Measurements from ENCODE around the gene OPTC. TPM values are rescaled to one million over a fixed set of nuclear protein-coding genes. Genes with fewer than 3 reads are reported as not detected.
"Not testable (repeated sequence)": the region's sequence is repeated elsewhere in the genome, so short reads cannot be mapped to it uniquely, and the experiment has no call there.

The OPTC gene
- polyA plus RNA-seq, 4 donors: not detected

GRCh38 chr1:203516906-203517305 is 23.0 kb downstream of the OPTC start:
- WGBS, 3 donors: 65 to 80% (median 73%) methylated on average over 5 of the region's 5 CpGs
- H3K9me3 ChIP-seq (ENCODE audit: control insufficient read depth in 2 of 2, insufficient read depth in 1 of 2, low read depth in 1 of 2, low read length in 1 of 2): no peaks in the 10 kb centered on the region
- no peak for DNase-seq

GRCh38 chr1:203517426-203518110 is 23.6 kb downstream of the OPTC start:
- DNase-seq: no peak
- no peak overlapping the region for H3K27ac ChIP-seq (ENCODE audit: low read depth in 1 of 3, low read length in 2 of 3)
- 82 to 83% (median 83%) methylated on average over 11 of the region's 11 CpGs for WGBS, 3 donors
- no peaks in the 10 kb centered on the region for H3K27me3 ChIP-seq (ENCODE audit: control insufficient read depth in 3 of 3, insufficient read depth in 3 of 3, low read length in 3 of 3)
- no peak overlapping the region for H3K4me3 ChIP-seq (ENCODE audit: low read depth in 1 of 3, low read length in 3 of 3)
- H3K4me1 ChIP-seq (ENCODE audit: control insufficient read depth in 3 of 3, insufficient read depth in 2 of 3, low read depth in 1 of 3, low read length in 2 of 3): peaks cover 2 to 39% (median 3%) of the 10 kb centered on the region in 3 donors
- no peak for FAIRE-seq
- no peaks in the 10 kb centered on the region for H3K9me3 ChIP-seq (ENCODE audit: control insufficient read depth in 2 of 2, insufficient read depth in 1 of 2, low read depth in 1 of 2, low read length in 1 of 2)
- no peaks in the 10 kb centered on the region for H3K36me3 ChIP-seq (ENCODE audit: control insufficient read depth in 3 of 3, insufficient read depth in 2 of 3, low read depth in 1 of 3, low read length in 3 of 3)

More at GRCh38 chr1:203516906-203517305, 23.0 kb downstream of the OPTC start:
- no peak for FAIRE-seq
- no peak overlapping the region for H3K4me3 ChIP-seq (ENCODE audit: low read depth in 1 of 3, low read length in 3 of 3)
- peaks cover 2 to 39% (median 3%) of the 10 kb centered on the region in 3 donors for H3K4me1 ChIP-seq (ENCODE audit: control insufficient read depth in 3 of 3, insufficient read depth in 2 of 3, low read depth in 1 of 3, low read length in 2 of 3)
- H3K36me3 ChIP-seq (ENCODE audit: control insufficient read depth in 3 of 3, insufficient read depth in 2 of 3, low read depth in 1 of 3, low read length in 3 of 3): no peaks in the 10 kb centered on the region
- no peaks in the 10 kb centered on the region for H3K27me3 ChIP-seq (ENCODE audit: control insufficient read depth in 3 of 3, insufficient read depth in 3 of 3, low read length in 3 of 3)
- H3K27ac ChIP-seq (ENCODE audit: low read depth in 1 of 3, low read length in 2 of 3): no peak overlapping the region

GRCh38 chr1:203518139-203518538 is 24.2 kb downstream of the OPTC start:
- H3K4me1 ChIP-seq (ENCODE audit: control insufficient read depth in 3 of 3, insufficient read depth in 2 of 3, low read depth in 1 of 3, low read length in 2 of 3): peaks cover 2 to 36% (median 3%) of the 10 kb centered on the region in 3 donors
- not testable (repeated sequence) for H3K27ac ChIP-seq (ENCODE audit: low read depth in 1 of 3, low read length in 2 of 3); H3K9me3 ChIP-seq (ENCODE audit: control insufficient read depth in 2 of 2, insufficient read depth in 1 of 2, low read depth in 1 of 2, low read length in 1 of 2); H3K36me3 ChIP-seq (ENCODE audit: control insufficient read depth in 3 of 3, insufficient read depth in 2 of 3, low read depth in 1 of 3, low read length in 3 of 3); DNase-seq; H3K27me3 ChIP-seq (ENCODE audit: control insufficient read depth in 3 of 3, insufficient read depth in 3 of 3, low read length in 3 of 3); H3K4me3 ChIP-seq (ENCODE audit: low read depth in 1 of 3, low read length in 3 of 3); FAIRE-seq
- 85 to 94% (median 89%) methylated on average over 4 of the region's 4 CpGs for WGBS, 3 donors

- 82 to 91% (median 82%) methylated on average over 7 of the region's 7 CpGs for WGBS, 3 donors
- FAIRE-seq: no peak
- H3K4me3 ChIP-seq (ENCODE audit: low read depth in 1 of 3, low read length in 3 of 3): no peak overlapping the region
These were observed 24.6 kb downstream of the OPTC start for GRCh38 chr1:203518541-203518940.

GRCh38 chr1:203519053-203519840 is 25.3 kb downstream of the OPTC start:
- DNase-seq (peak; percentile 91 to 97), FAIRE-seq (no peak)
- no peaks in the 10 kb centered on the region for H3K9me3 ChIP-seq (ENCODE audit: control insufficient read depth in 2 of 2, insufficient read depth in 1 of 2, low read depth in 1 of 2, low read length in 1 of 2)
- no peak overlapping the region for H3K4me3 ChIP-seq (ENCODE audit: low read depth in 1 of 3, low read length in 3 of 3)
- 42 to 73% (median 57%) methylated on average over 10 of the region's 10 CpGs for WGBS, 3 donors
- H3K27me3 ChIP-seq (ENCODE audit: control insufficient read depth in 3 of 3, insufficient read depth in 3 of 3, low read length in 3 of 3): no peaks in the 10 kb centered on the region
- H3K27ac ChIP-seq (ENCODE audit: low read depth in 1 of 3, low read length in 2 of 3): peak overlapping the region; percentile 18 to 32 (median 19)
- H3K36me3 ChIP-seq (ENCODE audit: control insufficient read depth in 3 of 3, insufficient read depth in 2 of 3, low read depth in 1 of 3, low read length in 3 of 3): no peaks in the 10 kb centered on the region
- peaks cover 2 to 25% (median 3%) of the 10 kb centered on the region in 3 donors for H3K4me1 ChIP-seq (ENCODE audit: control insufficient read depth in 3 of 3, insufficient read depth in 2 of 3, low read depth in 1 of 3, low read length in 2 of 3)

More at GRCh38 chr1:203518541-203518940, 24.6 kb downstream of the OPTC start:
- no peak for DNase-seq
- no peak overlapping the region for H3K27ac ChIP-seq (ENCODE audit: low read depth in 1 of 3, low read length in 2 of 3)
- peaks cover 2 to 32% (median 3%) of the 10 kb centered on the region in 3 donors for H3K4me1 ChIP-seq (ENCODE audit: control insufficient read depth in 3 of 3, insufficient read depth in 2 of 3, low read depth in 1 of 3, low read length in 2 of 3)
- no peaks in the 10 kb centered on the region for H3K36me3 ChIP-seq (ENCODE audit: control insufficient read depth in 3 of 3, insufficient read depth in 2 of 3, low read depth in 1 of 3, low read length in 3 of 3)
- no peaks in the 10 kb centered on the region for H3K27me3 ChIP-seq (ENCODE audit: control insufficient read depth in 3 of 3, insufficient read depth in 3 of 3, low read length in 3 of 3)
- H3K9me3 ChIP-seq (ENCODE audit: control insufficient read depth in 2 of 2, insufficient read depth in 1 of 2, low read depth in 1 of 2, low read length in 1 of 2): no peaks in the 10 kb centered on the region

- Histone ChIP-seq H3K27me3 (ENCODE audit: control insufficient read depth in 3 of 3, insufficient read depth in 3 of 3, low read length in 3 of 3) (no peaks in the 10 kb centered on the region), H3K4me1 (ENCODE audit: control insufficient read depth in 3 of 3, insufficient read depth in 2 of 3, low read depth in 1 of 3, low read length in 2 of 3) (peaks cover 2 to 25% (median 3%) of the 10 kb centered on the region in 3 donors), H3K9me3 (ENCODE audit: control insufficient read depth in 2 of 2, insufficient read depth in 1 of 2, low read depth in 1 of 2, low read length in 1 of 2) (no peaks in the 10 kb centered on the region), H3K4me3 (ENCODE audit: low read depth in 1 of 3, low read length in 3 of 3) (no peak overlapping the region), H3K27ac (ENCODE audit: low read depth in 1 of 3, low read length in 2 of 3) (peak overlapping the region in 2 of 3 donors; percentile 18 to 32), H3K36me3 (ENCODE audit: control insufficient read depth in 3 of 3, insufficient read depth in 2 of 3, low read depth in 1 of 3, low read length in 3 of 3) (no peaks in the 10 kb centered on the region)
- no peak for DNase-seq
- no peak for FAIRE-seq
- WGBS, 3 donors: 76 to 88% (median 79%) methylated on average over 6 of the region's 6 CpGs
These were observed 25.9 kb downstream of the OPTC start for GRCh38 chr1:203519896-203520295.

GRCh38 chr1:203520315-203520714 is 26.4 kb downstream of the OPTC start:
- 78 to 91% (median 83%) methylated on average over 5 of the region's 5 CpGs for WGBS, 3 donors

GRCh38 chr1:203521074-203521794 is 27.3 kb downstream of the OPTC start:
- Histone ChIP-seq H3K27ac (ENCODE audit: low read depth in 1 of 3, low read length in 2 of 3) (peak overlapping the region in 1 of 3 donors; percentile 4), H3K4me3 (ENCODE audit: low read depth in 1 of 3, low read length in 3 of 3) (no peak overlapping the region), H3K36me3 (ENCODE audit: control insufficient read depth in 3 of 3, insufficient read depth in 2 of 3, low read depth in 1 of 3, low read length in 3 of 3) (no peaks in the 10 kb centered on the region), H3K9me3 (ENCODE audit: control insufficient read depth in 2 of 2, insufficient read depth in 1 of 2, low read depth in 1 of 2, low read length in 1 of 2) (no peaks in the 10 kb centered on the region), H3K4me1 (ENCODE audit: control insufficient read depth in 3 of 3, insufficient read depth in 2 of 3, low read depth in 1 of 3, low read length in 2 of 3) (peaks cover 3 to 29% (median 5%) of the 10 kb centered on the region in 3 donors), H3K27me3 (ENCODE audit: control insufficient read depth in 3 of 3, insufficient read depth in 3 of 3, low read length in 3 of 3) (no peaks in the 10 kb centered on the region)
- DNase-seq (peak; percentile 55 to 86), FAIRE-seq (no peak)
- 43 to 64% (median 53%) methylated on average over 10 of the region's 10 CpGs for WGBS, 3 donors

More at GRCh38 chr1:203520315-203520714, 26.4 kb downstream of the OPTC start:
- Histone ChIP-seq H3K27me3 (ENCODE audit: control insufficient read depth in 3 of 3, insufficient read depth in 3 of 3, low read length in 3 of 3) (no peaks in the 10 kb centered on the region), H3K4me1 (ENCODE audit: control insufficient read depth in 3 of 3, insufficient read depth in 2 of 3, low read depth in 1 of 3, low read length in 2 of 3) (peaks cover 2 to 25% (median 3%) of the 10 kb centered on the region in 3 donors), H3K9me3 (ENCODE audit: control insufficient read depth in 2 of 2, insufficient read depth in 1 of 2, low read depth in 1 of 2, low read length in 1 of 2) (no peaks in the 10 kb centered on the region), H3K27ac (ENCODE audit: low read depth in 1 of 3, low read length in 2 of 3) (no peak overlapping the region), H3K36me3 (ENCODE audit: control insufficient read depth in 3 of 3, insufficient read depth in 2 of 3, low read depth in 1 of 3, low read length in 3 of 3) (no peaks in the 10 kb centered on the region), H3K4me3 (ENCODE audit: low read depth in 1 of 3, low read length in 3 of 3) (no peak overlapping the region)
- no peak for FAIRE-seq
- DNase-seq: no peak

Data from small intestine (tissue), 7 donors.